HG02884 (cell line): ENCODE data around the gene TEKT5.
A peak's percentile ranks its signal among the peaks of the same experiment; 100 is the strongest.
"Not testable (repeated sequence)": the region's sequence is repeated elsewhere in the genome, so short reads cannot be mapped to it uniquely, and the experiment has no call there.

Experiments used
- ATAC-seq: cut with Tn5 transposase; IDR thresholded peaks from one replicate; pipeline ENCODE4 v1.9.1; 2021; ENCODE audit warnings: mild to moderate bottlenecking, moderate library complexity; ENCODE audit not compliant: unreplicated experiment

Gene TEKT5

GRCh38 chr16:10694830-10695229 is at the start of gene TEKT5:
TSS of gene TEKT5 (minus strand) at chr16:10694930. CDS start at chr16:10694873, 57 bp downstream.
- no peak for ATAC-seq

- peak; percentile 78 for ATAC-seq
Observed at GRCh38 chr16:10743610-10744369, 49.1 kb upstream of the TEKT5 start, which contains the start of gene NUBP1. TSS of gene NUBP1 (plus strand) at chr16:10743842. CDS start at chr16:10743864, 22 bp downstream.

- ATAC-seq: no peak
Observed at GRCh38 chr16:10743227-10743609, 48.5 kb upstream of the TEKT5 start.

GRCh38 chr16:10741844-10742243 is 47.1 kb upstream of the TEKT5 start:
- ATAC-seq: no peak

- not testable (repeated sequence) for ATAC-seq
Observed at GRCh38 chr16:10741249-10741648, 46.5 kb upstream of the TEKT5 start.

GRCh38 chr16:10740845-10741208 is 46.1 kb upstream of the TEKT5 start:
- no peak for ATAC-seq

GRCh38 chr16:10740000-10740844 is 45.5 kb upstream of the TEKT5 start:
- ATAC-seq: no peak

GRCh38 chr16:10738231-10739077 is 43.7 kb upstream of the TEKT5 start:
- peak; percentile 59 for ATAC-seq

- ATAC-seq: no peak
Observed at GRCh38 chr16:10737068-10737625, 42.4 kb upstream of the TEKT5 start.

GRCh38 chr16:10731790-10732189 is 37.1 kb upstream of the TEKT5 start:
- ATAC-seq: no peak

- no peak for ATAC-seq
Observed at GRCh38 chr16:10729104-10730048, 34.6 kb upstream of the TEKT5 start.

GRCh38 chr16:10728003-10728887 is 33.5 kb upstream of the TEKT5 start:
- no peak for ATAC-seq

- no peak for ATAC-seq
Observed at GRCh38 chr16:10708969-10709368, 14.2 kb upstream of the TEKT5 start.

- ATAC-seq: no peak
Observed at GRCh38 chr16:10699756-10700155, 5.0 kb upstream of the TEKT5 start.

GRCh38 chr16:10694306-10694705 is 424 bp downstream of the TEKT5 start:
- no peak for ATAC-seq

GRCh38 chr16:10693889-10694288 is 841 bp downstream of the TEKT5 start:
- no peak for ATAC-seq

- no peak for ATAC-seq
Observed at GRCh38 chr16:10692470-10692869, 2.3 kb downstream of the TEKT5 start.

GRCh38 chr16:10688726-10689125 is 6.0 kb downstream of the TEKT5 start:
- ATAC-seq: no peak

GRCh38 chr16:10688291-10688690 is 6.4 kb downstream of the TEKT5 start:
- ATAC-seq: no peak
